ENCODE measurements around the gene RIPOR2. TPM values are rescaled to one million over a fixed set of nuclear protein-coding genes. Genes with fewer than 3 reads are reported as not detected.

Gene RIPOR2
- total and polyA plus RNA-seq, 2 experiments from 2014 or later: 3.2 to 3.3 TPM

DNA sequence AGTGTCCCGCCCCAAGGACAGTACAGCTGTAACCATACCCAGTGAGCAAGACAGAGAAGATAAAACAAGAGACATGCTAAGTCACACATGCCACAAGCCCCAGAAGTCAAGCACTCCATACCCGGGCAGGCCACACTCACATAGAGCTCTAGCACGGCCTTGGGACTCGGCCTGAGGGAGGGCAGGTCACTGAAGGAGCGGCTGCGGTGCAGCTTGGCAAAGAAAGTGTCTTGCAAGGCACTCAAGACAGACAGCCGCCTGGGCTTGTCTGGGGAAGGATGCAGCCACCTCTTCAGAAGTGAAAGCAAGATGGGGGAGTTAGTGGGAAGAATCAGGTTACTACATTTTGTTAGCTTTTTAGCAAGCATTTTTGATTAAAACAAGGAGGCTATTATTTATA lies 88.4 kb downstream of the RIPOR2 start:
- no peak overlapping the region for H3K4me2 ChIP-seq (ENCODE audit: unreplicated experiment)
- H3K4me3 ChIP-seq: no peak overlapping the region
- no peaks in the 10 kb centered on the region for H3K9me3 ChIP-seq (ENCODE audit: low read depth)
- no peak overlapping the region for H3K27ac ChIP-seq
- 94 to 95% methylated on average over 7 of the region's 7 CpGs for WGBS, 2 experiments (ENCODE audit: low coverage in 1 of 2, low lambda C conversion rate in 2 of 2, missing lambda C conversion rate in 2 of 2)
- H3F3A ChIP-seq (ENCODE audit: insufficient read depth): no peaks in the 10 kb centered on the region
- H3K4me1 ChIP-seq (ENCODE audit: insufficient read depth): no peaks in the 10 kb centered on the region
- no peaks in the 10 kb centered on the region for H3K9me2 ChIP-seq (ENCODE audit: insufficient read depth)
- TF ChIP-seq EZH2phosphoT487 (IDR thresholded peaks at IDR 0.05; ENCODE audit: insufficient read depth, low read depth) (no peak), EZH2 (IDR thresholded peaks at IDR 0.05; ENCODE audit: insufficient read depth, poor library complexity, severe bottlenecking) (no peak)
- no peak overlapping the region for H2AFZ ChIP-seq
- no peaks in the 10 kb centered on the region for H4K20me1 ChIP-seq (ENCODE audit: insufficient read depth)
- no peaks in the 10 kb centered on the region for H3K36me3 ChIP-seq (ENCODE audit: low read depth)
- no peak for DNase-seq
- H3K9ac ChIP-seq: no peak overlapping the region
- no peaks in the 10 kb centered on the region for H3K27me3 ChIP-seq (replicated peaks; ENCODE audit: insufficient read depth)
- in situ Hi-C loops (cut with MboI): no loop called here
- H3K79me2 ChIP-seq (ENCODE audit: insufficient read depth): no peaks in the 10 kb centered on the region

DNA sequence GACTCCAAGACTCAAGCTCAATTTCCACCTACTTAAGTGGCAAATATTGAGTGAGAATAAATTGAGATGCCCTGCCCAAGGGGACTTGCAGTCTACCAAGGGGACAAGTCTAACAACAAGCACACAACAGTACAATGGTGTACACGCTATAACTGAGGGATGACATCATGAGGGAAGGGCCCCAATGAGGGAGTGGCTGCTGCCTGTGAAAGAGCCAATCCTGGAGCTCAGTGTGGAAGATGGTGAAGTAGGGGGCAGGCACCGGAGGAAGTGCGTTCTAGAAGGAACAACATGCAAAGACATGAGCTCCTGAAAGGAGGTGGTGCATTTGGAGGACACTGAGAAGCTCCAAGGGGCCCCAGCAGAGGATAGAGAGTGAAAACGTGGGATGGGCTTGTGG lies 90.2 kb downstream of the RIPOR2 start:
- 71 to 87% methylated on average over 4 of the region's 4 CpGs for WGBS, 2 experiments (ENCODE audit: low coverage in 1 of 2, low lambda C conversion rate in 2 of 2, missing lambda C conversion rate in 2 of 2)
- Histone ChIP-seq H3K9me3 (ENCODE audit: low read depth) (no peaks in the 10 kb centered on the region), H2AFZ (no peak overlapping the region), H3K27ac (no peak overlapping the region), H3K4me3 (no peak overlapping the region), H3K36me3 (ENCODE audit: low read depth) (no peaks in the 10 kb centered on the region), H3K79me2 (ENCODE audit: insufficient read depth) (no peaks in the 10 kb centered on the region), H3K4me2 (ENCODE audit: unreplicated experiment) (no peak overlapping the region), H3F3A (ENCODE audit: insufficient read depth) (no peaks in the 10 kb centered on the region), H3K9me2 (ENCODE audit: insufficient read depth) (no peaks in the 10 kb centered on the region), H3K4me1 (ENCODE audit: insufficient read depth) (no peaks in the 10 kb centered on the region), H3K27me3 (replicated peaks; ENCODE audit: insufficient read depth) (no peaks in the 10 kb centered on the region), H3K9ac (no peak overlapping the region), H4K20me1 (ENCODE audit: insufficient read depth) (no peaks in the 10 kb centered on the region)
- DNase-seq: no peak
- in situ Hi-C loops (cut with MboI): no loop called here
- no peak for TF ChIP-seq EZH2phosphoT487 (IDR thresholded peaks at IDR 0.05; ENCODE audit: insufficient read depth, low read depth)
- TF ChIP-seq EZH2 (IDR thresholded peaks at IDR 0.05; ENCODE audit: insufficient read depth, poor library complexity, severe bottlenecking): no peak

DNA sequence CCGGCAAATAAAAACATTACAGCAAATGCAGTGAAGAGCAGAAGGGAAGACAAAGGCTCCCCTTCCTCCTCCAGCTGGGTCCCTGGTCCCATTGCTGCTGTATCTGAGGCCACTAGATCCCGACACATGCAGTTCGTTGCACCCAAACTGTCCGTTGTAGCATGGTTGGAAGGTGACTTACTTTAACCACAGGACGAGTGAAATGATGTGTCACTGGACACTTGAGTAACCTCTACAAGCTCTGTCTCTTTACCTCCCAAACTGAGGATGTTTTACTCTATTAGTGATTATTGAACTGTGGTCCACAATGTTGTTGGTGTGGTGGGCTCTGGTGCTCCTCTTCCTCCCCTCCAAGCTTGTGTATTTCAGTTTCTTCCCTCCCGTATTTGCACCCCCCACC lies 90.9 kb downstream of the RIPOR2 start:
- in situ Hi-C loops (cut with MboI): no loop called here
- no peak overlapping the region for H3K27ac ChIP-seq
- H3K27me3 ChIP-seq (replicated peaks; ENCODE audit: insufficient read depth): no peaks in the 10 kb centered on the region
- no peaks in the 10 kb centered on the region for H3F3A ChIP-seq (ENCODE audit: insufficient read depth)
- no peaks in the 10 kb centered on the region for H3K9me2 ChIP-seq (ENCODE audit: insufficient read depth)
- H4K20me1 ChIP-seq (ENCODE audit: insufficient read depth): no peaks in the 10 kb centered on the region
- DNase-seq: peak; percentile 17
- H3K4me2 ChIP-seq (ENCODE audit: unreplicated experiment): no peak overlapping the region
- no peak overlapping the region for H3K9ac ChIP-seq
- H2AFZ ChIP-seq: no peak overlapping the region
- H3K4me1 ChIP-seq (ENCODE audit: insufficient read depth): no peaks in the 10 kb centered on the region
- no peak overlapping the region for H3K4me3 ChIP-seq
- WGBS, 2 experiments (ENCODE audit: low coverage in 1 of 2, low lambda C conversion rate in 2 of 2, missing lambda C conversion rate in 2 of 2): 85% methylated on average over 6 of the region's 6 CpGs
- H3K9me3 ChIP-seq (ENCODE audit: low read depth): no peaks in the 10 kb centered on the region
- TF ChIP-seq EZH2phosphoT487 (IDR thresholded peaks at IDR 0.05; ENCODE audit: insufficient read depth, low read depth) (no peak), EZH2 (IDR thresholded peaks at IDR 0.05; ENCODE audit: insufficient read depth, poor library complexity, severe bottlenecking) (no peak)
- no peaks in the 10 kb centered on the region for H3K79me2 ChIP-seq (ENCODE audit: insufficient read depth)
- no peaks in the 10 kb centered on the region for H3K36me3 ChIP-seq (ENCODE audit: low read depth)

DNA sequence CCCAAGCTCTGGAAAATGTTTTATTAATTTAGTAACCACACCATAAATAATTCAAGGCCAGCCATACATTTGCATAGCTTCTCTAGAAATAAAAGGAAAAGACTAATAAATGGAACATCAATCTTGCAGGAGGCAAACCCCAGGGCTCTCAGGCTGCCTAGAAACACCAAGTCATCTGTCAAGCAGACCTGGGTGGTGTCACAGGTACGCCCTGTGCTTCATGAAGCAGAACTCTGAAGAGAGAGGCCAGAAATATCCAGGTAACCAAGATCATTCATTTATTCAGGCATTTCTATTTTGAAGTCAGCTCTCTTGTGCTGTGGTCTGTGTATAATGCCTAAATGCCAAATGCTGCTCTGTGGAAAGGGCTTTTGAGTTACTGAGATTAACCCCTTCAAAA lies 91.7 kb downstream of the RIPOR2 start:
- no peaks in the 10 kb centered on the region for H3K9me2 ChIP-seq (ENCODE audit: insufficient read depth)
- WGBS, 2 experiments (ENCODE audit: low coverage in 1 of 2, low lambda C conversion rate in 2 of 2, missing lambda C conversion rate in 2 of 2): 83 to 88% methylated on average over 1 of the region's 1 CpG
- no peak for TF ChIP-seq EZH2phosphoT487 (IDR thresholded peaks at IDR 0.05; ENCODE audit: insufficient read depth, low read depth)
- TF ChIP-seq EZH2 (IDR thresholded peaks at IDR 0.05; ENCODE audit: insufficient read depth, poor library complexity, severe bottlenecking): no peak

DNA sequence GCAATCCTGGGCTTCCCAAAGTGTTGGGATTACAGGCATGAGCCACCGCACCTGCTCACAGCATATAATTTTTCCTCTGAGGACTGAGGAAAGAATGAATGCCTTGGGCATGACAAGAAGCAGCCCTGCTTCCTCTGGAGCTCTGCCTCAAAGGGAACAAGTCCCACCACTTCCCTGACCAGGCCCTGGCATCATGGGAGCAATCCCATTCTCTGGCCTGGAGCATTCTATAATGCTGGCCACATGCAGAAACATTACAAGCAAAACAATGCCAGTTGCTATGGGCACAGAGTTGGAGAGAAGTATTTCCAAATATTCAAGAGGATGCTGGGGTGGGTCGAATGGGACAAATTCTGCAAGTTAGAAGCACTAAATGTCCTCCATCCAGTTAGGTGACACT lies 95.6 kb downstream of the RIPOR2 start:
- in situ Hi-C loops (cut with MboI): no loop called here
- no peak overlapping the region for H3K4me2 ChIP-seq (ENCODE audit: unreplicated experiment)
- H3K4me3 ChIP-seq: no peak overlapping the region
- H3K9ac ChIP-seq: no peak overlapping the region
- no peak for DNase-seq
- no peaks in the 10 kb centered on the region for H4K20me1 ChIP-seq (ENCODE audit: insufficient read depth)
- H2AFZ ChIP-seq: no peak overlapping the region
- no peaks in the 10 kb centered on the region for H3K27me3 ChIP-seq (replicated peaks; ENCODE audit: insufficient read depth)
- H3K9me2 ChIP-seq (ENCODE audit: insufficient read depth): no peaks in the 10 kb centered on the region
- TF ChIP-seq EZH2phosphoT487 (IDR thresholded peaks at IDR 0.05; ENCODE audit: insufficient read depth, low read depth): no peak
- TF ChIP-seq EZH2 (IDR thresholded peaks at IDR 0.05; ENCODE audit: insufficient read depth, poor library complexity, severe bottlenecking): no peak
- no peaks in the 10 kb centered on the region; the same call in 1 of the 2 replicates for H3K4me1 ChIP-seq (ENCODE audit: insufficient read depth)
- no peak overlapping the region for H3K27ac ChIP-seq
- H3K79me2 ChIP-seq (ENCODE audit: insufficient read depth): no peaks in the 10 kb centered on the region
- H3K36me3 ChIP-seq (ENCODE audit: low read depth): no peaks in the 10 kb centered on the region
- no peaks in the 10 kb centered on the region for H3K9me3 ChIP-seq (ENCODE audit: low read depth)
- 52 to 63% methylated on average over 2 of the region's 2 CpGs for WGBS, 2 experiments (ENCODE audit: low coverage in 1 of 2, low lambda C conversion rate in 2 of 2, missing lambda C conversion rate in 2 of 2)
- no peaks in the 10 kb centered on the region for H3F3A ChIP-seq (ENCODE audit: insufficient read depth)

More for the DNA sequence above, 91.7 kb downstream of the RIPOR2 start:
- H3K4me2 ChIP-seq (ENCODE audit: unreplicated experiment): no peak overlapping the region
- in situ Hi-C loops (cut with MboI): no loop called here
- no peak overlapping the region for H3K9ac ChIP-seq
- no peaks in the 10 kb centered on the region for H3K9me3 ChIP-seq (ENCODE audit: low read depth)
- H3K36me3 ChIP-seq (ENCODE audit: low read depth): no peaks in the 10 kb centered on the region
- no peaks in the 10 kb centered on the region for H4K20me1 ChIP-seq (ENCODE audit: insufficient read depth)
- no peaks in the 10 kb centered on the region; the same call in 1 of the 2 replicates for H3K4me1 ChIP-seq (ENCODE audit: insufficient read depth)
- H3F3A ChIP-seq (ENCODE audit: insufficient read depth): no peaks in the 10 kb centered on the region
- no peak overlapping the region for H3K4me3 ChIP-seq
- no peak overlapping the region for H3K27ac ChIP-seq
- no peak for DNase-seq
- no peaks in the 10 kb centered on the region for H3K79me2 ChIP-seq (ENCODE audit: insufficient read depth)
- no peaks in the 10 kb centered on the region for H3K27me3 ChIP-seq (replicated peaks; ENCODE audit: insufficient read depth)
- no peak overlapping the region for H2AFZ ChIP-seq

Measured in GM23248 (cell line).